ENCODE results near the gene ARSK.

Gene ARSK

GRCh38 chr5:95606419-95606818 lies 51.5 kb downstream of the ARSK start (continued):
- TF ChIP-seq ZBTB8A (tag by site-specific recombination; IDR thresholded peaks at IDR 0.05) (no peak), ZBTB17 (tag by site-specific recombination; IDR thresholded peaks at IDR 0.05) (no peak), ZNF548 (tag by site-specific recombination; IDR thresholded peaks at IDR 0.05) (no peak), PATZ1 (tag by site-specific recombination; IDR thresholded peaks at IDR 0.05) (no peak), ZNF544 (tag by site-specific recombination; IDR thresholded peaks at IDR 0.05) (no peak), MZF1 (tag by site-specific recombination; IDR thresholded peaks at IDR 0.05; ENCODE audit: borderline replicate concordance) (no peak)

GRCh38 chr5:95609711-95610110 lies 54.8 kb downstream of the ARSK start:
- H3K4me1 ChIP-seq (ENCODE audit: control insufficient read depth, insufficient read depth, low read length), result no peaks in the 10 kb centered on the region
- no peak overlapping the region for H3K4me3 ChIP-seq (ENCODE audit: low read depth, low read length)
- ChIA-PET POLR2A (no interaction called here), CTCF (interaction anchor here (0.7 kb wide), 1 partner anchor 34 kb away, joined by 3 read pairs; no protein-coding TSS in a partner anchor)
- H3K36me3 ChIP-seq (ENCODE audit: control insufficient read depth in 2 of 2, insufficient read depth in 1 of 2, low read length in 2 of 2), result no peaks in the 10 kb centered on the region
- TF ChIP-seq ZNF692 (tag by site-specific recombination; IDR thresholded peaks at IDR 0.05), result no peak
- no peak for TF ChIP-seq ZNF777 (tag by site-specific recombination; IDR thresholded peaks at IDR 0.05; ENCODE audit: borderline replicate concordance)
- TF ChIP-seq PRDM10 (tag by site-specific recombination; IDR thresholded peaks at IDR 0.05), result no peak
- no peak for TF ChIP-seq PRDM4 (tag by site-specific recombination; IDR thresholded peaks at IDR 0.05)
- no peak for TF ChIP-seq ZNF302 (tag by site-specific recombination; IDR thresholded peaks at IDR 0.05; ENCODE audit: low read depth)
- TF ChIP-seq ZNF660 (tag by site-specific recombination; IDR thresholded peaks at IDR 0.05), result no peak
- H3K27ac ChIP-seq (ENCODE audit: extremely low read depth, low read depth, low read length), result no peak overlapping the region
- no peaks in the 10 kb centered on the region for H3K9me3 ChIP-seq (ENCODE audit: control insufficient read depth, insufficient read depth, low read depth, low read length)

GRCh38 chr5:95610546-95610945 lies 55.6 kb downstream of the ARSK start:
- no peaks in the 10 kb centered on the region for H3K4me1 ChIP-seq (ENCODE audit: control insufficient read depth, insufficient read depth, low read length)
- ChIA-PET CTCF (interaction anchor here (0.7 kb wide), 1 partner anchor 35 kb away, joined by 3 read pairs; no protein-coding TSS in a partner anchor), POLR2A (no interaction called here)
- no peak for TF ChIP-seq ZNF76 (tag by site-specific recombination; IDR thresholded peaks at IDR 0.05; ENCODE audit: borderline replicate concordance, low read depth)
- no peak for TF ChIP-seq ZNF37A (tag by site-specific recombination; IDR thresholded peaks at IDR 0.05)
- no peak for TF ChIP-seq ZNF132 (tag by site-specific recombination; IDR thresholded peaks at IDR 0.05; ENCODE audit: borderline replicate concordance)
- TF ChIP-seq ZBTB8A (tag by site-specific recombination; IDR thresholded peaks at IDR 0.05), result no peak
- TF ChIP-seq ZBTB11 (tag by site-specific recombination; conservative IDR thresholded peaks at IDR 0.05; ENCODE audit: low read depth), result no peak
- no peak for TF ChIP-seq ZNF560 (tag by site-specific recombination; IDR thresholded peaks at IDR 0.05; ENCODE audit: borderline replicate concordance)
- no peak for TF ChIP-seq ZNF501 (tag by site-specific recombination; IDR thresholded peaks at IDR 0.05)
- no peak for TF ChIP-seq ZNF10 (tag by site-specific recombination; IDR thresholded peaks at IDR 0.05)
- TF ChIP-seq ZBTB1 (tag by site-specific recombination; IDR thresholded peaks at IDR 0.05), result no peak

More at GRCh38 chr5:95610546-95610945, 55.6 kb downstream of the ARSK start:
- Histone ChIP-seq H3K27ac (ENCODE audit: extremely low read depth, low read depth, low read length) (no peak overlapping the region), H3K36me3 (ENCODE audit: control insufficient read depth in 2 of 2, insufficient read depth in 1 of 2, low read length in 2 of 2) (no peaks in the 10 kb centered on the region), H3K9me3 (ENCODE audit: control insufficient read depth, insufficient read depth, low read depth, low read length) (no peaks in the 10 kb centered on the region), H3K4me3 (ENCODE audit: low read depth, low read length) (no peak overlapping the region)

All from HEK293 (cell line).